B cell (primary cell): Measurements from ENCODE around the gene PDPK1. TPM values are rescaled to one million over a fixed set of nuclear protein-coding genes. Genes with fewer than 3 reads are reported as not detected.

Experiments used
- ATAC-seq: fragments of 200-7000 bp; cut with Tn5 transposase; one replicate; pipeline ENCODE4 v1.10.0; 2021; ENCODE audit warnings: low read depth, mild to moderate bottlenecking, moderate number of reproducible peaks, moderate library complexity
- CTCF ChIA-PET: fragments of 350-600 bp; sonication (Branson Sonifier 250); formaldehyde crosslinking; loops from one replicate; lab custom pipeline; 2021; ENCODE audit warnings: antibody characterized with exemption, inconsistent platforms; lab: Charles Lee
- POLR2A ChIA-PET: fragments of 350-600 bp; sonication (Branson Sonifier 250); formaldehyde crosslinking; loops from one replicate; lab custom pipeline; 2021; ENCODE audit warnings: antibody characterized with exemption; lab: Charles Lee
- DNase-seq: peaks from one replicate; pipeline ENCODE4 v3.0.0; 2013
- H2AFZ ChIP-seq: 2 replicates; pipeline ENCODE4 v1.6.1; 2012; ENCODE audit warnings: mild to moderate bottlenecking, low read depth, low read length; ENCODE audit not compliant: insufficient read depth, poor library complexity, severe bottlenecking
- H3K27ac ChIP-seq, 2 donors: 1 replicate in 1 of 2; 2 replicates in 1 of 2; pipeline ENCODE4 v1.5.1; 2012 to 2013; ENCODE audit warnings: low read length in 2 of 2, mild to moderate bottlenecking in 2 of 2, moderate library complexity in 1 of 2
- H3K27me3 ChIP-seq, 4 experiments: fragments of 200-600 bp in 1 of 4; sonication (generic) in 1 of 4; replicated peaks in 1 of 4; 1 replicate in 2 of 4; 2 replicates in 2 of 4; pipeline versions ENCODE4 v1.6.1 to v1.7.0; 2013 to 2016; ENCODE audit warnings: low read length in 3 of 4, mild to moderate bottlenecking in 2 of 4, mixed read lengths in 1 of 4, moderate library complexity in 1 of 4; ENCODE audit not compliant: insufficient read depth in 4 of 4, control insufficient read depth in 3 of 4; ENCODE audit errors: control extremely low read depth in 1 of 4
- H3K36me3 ChIP-seq, 2 experiments: replicated peaks in 1 of 2; 1 replicate in 1 of 2; 2 replicates in 1 of 2; pipeline versions ENCODE4 v1.6.1 to v1.7.1; 2013; ENCODE audit warnings: low read length in 1 of 2; ENCODE audit not compliant: insufficient read depth in 2 of 2, control insufficient read depth in 1 of 2; ENCODE audit errors: control extremely low read depth in 1 of 2, extremely low read depth in 1 of 2
- H3K4me1 ChIP-seq, 2 donors: fragments of 200-600 bp in 1 of 2; sonication (generic) in 1 of 2; 1 replicate in 1 of 2; 2 replicates in 1 of 2; pipeline versions ENCODE4 v1.5.1 to v1.6.1; 2013 to 2017; ENCODE audit warnings: low read length in 2 of 2; ENCODE audit not compliant: control insufficient read depth in 2 of 2, insufficient read depth in 2 of 2
- H3K4me2 ChIP-seq: replicated peaks from 2 replicates; pipeline ENCODE3; 2012; ENCODE audit warnings: mild to moderate bottlenecking, low read depth, low read length; ENCODE audit not compliant: poor library complexity, severe bottlenecking
- H3K4me3 ChIP-seq, 5 experiments: fragments of 200-600 bp in 1 of 5; sonication (generic) in 1 of 5; 1 replicate in 3 of 5; 2 replicates in 2 of 5; pipeline versions ENCODE4 v1.5.1 to v1.7.0; 2011 to 2016; ENCODE audit warnings: low read length in 4 of 5, mild to moderate bottlenecking in 4 of 5, low read depth in 2 of 5, control low read depth in 1 of 5, moderate library complexity in 1 of 5; ENCODE audit not compliant: insufficient read depth in 1 of 5; ENCODE audit errors: control extremely low read depth in 1 of 5, extremely low read depth in 1 of 5
- H3K79me2 ChIP-seq: fragments of 200-600 bp; sonication (generic); one replicate; pipeline ENCODE4 v1.6.0; 2016; ENCODE audit warnings: low read length; ENCODE audit not compliant: control insufficient read depth, insufficient read depth
- H3K9ac ChIP-seq: fragments of 200-600 bp; sonication (generic); 2 replicates; pipeline ENCODE4 v1.6.1; 2017; ENCODE audit warnings: mild to moderate bottlenecking, low read length, moderate library complexity
- H3K9me3 ChIP-seq, 3 donors: one replicate each; pipeline versions ENCODE4 v1.6.1 to v1.7.1; 2013; ENCODE audit warnings: low read length in 2 of 3; ENCODE audit not compliant: control insufficient read depth in 2 of 3, insufficient read depth in 1 of 3; ENCODE audit errors: control extremely low read depth in 1 of 3
- H4K20me1 ChIP-seq: 2 replicates; pipeline ENCODE4 v1.6.0; 2012; ENCODE audit warnings: mild to moderate bottlenecking, low read length; ENCODE audit not compliant: insufficient read depth, control insufficient read depth, poor library complexity, severe bottlenecking
- H3K27ac Mint-ChIP-seq: one replicate; pipeline ENCODE4 v1.8.0; 2021; ENCODE audit warnings: mixed read lengths
- H3K27me3 Mint-ChIP-seq: one replicate; pipeline ENCODE4 v1.8.0; 2021; ENCODE audit warnings: mixed read lengths
- H3K4me1 Mint-ChIP-seq: one replicate; pipeline ENCODE4 v1.8.0; 2021; ENCODE audit warnings: mixed read lengths
- H3K4me3 Mint-ChIP-seq: one replicate; pipeline ENCODE4 v1.8.0; 2021; ENCODE audit warnings: mixed read lengths
- H3K9me3 Mint-ChIP-seq: one replicate; pipeline ENCODE4 v1.8.0; 2022; ENCODE audit warnings: mixed read lengths; ENCODE audit not compliant: insufficient read depth
- EZH2 ChIP-seq: IDR thresholded peaks from 2 replicates; pipeline ENCODE4 v1.6.1; 2012; ENCODE audit warnings: borderline replicate concordance, low read depth, mild to moderate bottlenecking, moderate library complexity, low read length; ENCODE audit not compliant: insufficient read depth, poor library complexity, severe bottlenecking
- WGBS: methylation state at CpG from one replicate; pipeline ENCODE4 v1.1.5; 2013; ENCODE audit warnings: missing lambda C conversion rate; ENCODE audit not compliant: insufficient coverage; 5-methylcytosine and 5-hydroxymethylcytosine counted together
- intact Hi-C: fragments of 100-400 bp; cut with micrococcal nuclease; formaldehyde crosslinking; loops from one replicate; pipeline ENCODE4 v1.10.0; 2022
- polyA plus RNA-seq: library from polyadenylated mRNA; depleted of rRNA; stranded (reverse); fragments of >200 nt; gene quantifications from 2 replicates; pipeline ENCODE4 v1.2.3, GENCODE V29; 2012
- total RNA-seq, 2 donors: library from RNA; stranded (reverse); fragments of 120-200 nt in 1 of 2; gene quantifications; 1 replicate in 1 of 2; 2 replicates in 1 of 2; pipeline versions ENCODE4 v1.2.3 to v1.2.4, GENCODE V29; 2013 to 2022
- TF ChIP-seq, protein P1 (sequence below): fragments of 200-600 bp; IDR thresholded peaks from one replicate; pipeline ENCODE4 v1.8.0; 2022; ENCODE audit warnings: antibody characterized with exemption, mild to moderate bottlenecking

PDPK1 gene
- total and polyA plus RNA-seq, 2 donors (not counting 1 experiment from before 2014, with no cell fraction given) = 32.5 to 84.1 TPM

DNA sequence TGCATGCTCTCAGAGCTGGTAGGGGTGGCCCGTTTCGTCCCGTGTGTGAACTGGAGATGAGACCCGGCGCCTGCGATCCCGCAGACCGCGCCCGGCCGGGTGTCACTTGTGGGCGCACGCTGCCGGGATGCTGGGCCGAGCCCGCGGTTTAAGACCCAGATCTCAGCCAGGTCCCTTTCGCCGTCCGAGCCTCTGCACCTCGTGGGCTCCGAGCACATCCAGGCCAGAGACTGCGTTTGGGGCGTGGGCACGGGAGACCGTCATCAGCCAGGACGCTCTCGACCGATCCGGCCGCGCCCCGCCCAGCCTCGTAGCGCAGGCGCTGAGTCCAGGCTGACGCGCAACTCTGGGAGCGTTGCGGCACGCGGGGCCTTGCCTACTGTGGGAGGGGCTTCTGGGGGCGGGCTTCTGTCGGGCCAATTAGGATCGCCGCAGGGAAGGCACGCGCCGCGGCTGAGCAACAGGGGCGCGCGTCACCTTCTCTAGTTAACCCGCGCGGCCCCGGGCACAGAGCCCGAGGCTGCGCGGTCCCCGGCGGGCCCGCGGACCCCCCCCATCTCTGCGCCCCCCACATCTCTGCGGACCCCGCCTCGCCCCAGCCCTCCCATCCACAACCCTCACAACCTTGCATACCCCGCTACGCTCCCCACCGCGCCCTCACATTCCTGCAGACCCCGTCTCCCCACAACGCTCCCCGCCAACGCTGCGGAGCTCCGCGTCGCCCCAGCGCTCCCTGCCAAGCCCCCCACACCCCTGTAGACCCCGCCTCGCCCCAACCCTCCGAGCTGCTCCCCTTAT, 5.9 kb upstream of the PDPK1 start:
- TF ChIP-seq EZH2 = no peak
- TF ChIP-seq, protein P1, sequence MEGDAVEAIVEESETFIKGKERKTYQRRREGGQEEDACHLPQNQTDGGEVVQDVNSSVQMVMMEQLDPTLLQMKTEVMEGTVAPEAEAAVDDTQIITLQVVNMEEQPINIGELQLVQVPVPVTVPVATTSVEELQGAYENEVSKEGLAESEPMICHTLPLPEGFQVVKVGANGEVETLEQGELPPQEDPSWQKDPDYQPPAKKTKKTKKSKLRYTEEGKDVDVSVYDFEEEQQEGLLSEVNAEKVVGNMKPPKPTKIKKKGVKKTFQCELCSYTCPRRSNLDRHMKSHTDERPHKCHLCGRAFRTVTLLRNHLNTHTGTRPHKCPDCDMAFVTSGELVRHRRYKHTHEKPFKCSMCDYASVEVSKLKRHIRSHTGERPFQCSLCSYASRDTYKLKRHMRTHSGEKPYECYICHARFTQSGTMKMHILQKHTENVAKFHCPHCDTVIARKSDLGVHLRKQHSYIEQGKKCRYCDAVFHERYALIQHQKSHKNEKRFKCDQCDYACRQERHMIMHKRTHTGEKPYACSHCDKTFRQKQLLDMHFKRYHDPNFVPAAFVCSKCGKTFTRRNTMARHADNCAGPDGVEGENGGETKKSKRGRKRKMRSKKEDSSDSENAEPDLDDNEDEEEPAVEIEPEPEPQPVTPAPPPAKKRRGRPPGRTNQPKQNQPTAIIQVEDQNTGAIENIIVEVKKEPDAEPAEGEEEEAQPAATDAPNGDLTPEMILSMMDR = no peak
- H3K79me2 ChIP-seq = peaks cover 34% of the 10 kb centered on the region
- Mint-ChIP-seq H3K27ac (peak overlapping the region; percentile 97), H3K4me1 (peaks cover 21% of the 10 kb centered on the region), H3K9me3 (no peaks in the 10 kb centered on the region), H3K4me3 (peak overlapping the region; percentile 94), H3K27me3 (no peaks in the 10 kb centered on the region)
- H3K4me3 ChIP-seq = peak overlapping the region in 4 of 5 experiments; percentile 80 to 93 (median 88)
- ChIA-PET CTCF (interaction anchor here (0.9 to 2.0 kb wide), 5 partner anchors 10 to 31 kb away, joined by 3 to 11 read pairs (median 6); partner anchors contain the start of gene AMDHD2), POLR2A (interaction anchor here (0.6 to 3.4 kb wide), 8 partner anchors 11 to 376 kb away, joined by 3 to 66 read pairs (median 6); partner anchors contain the start of genes AMDHD2, ATP6V0C and TRAF7)
- intact Hi-C loops = loop anchor here (1.0 kb wide), 2 partner anchors 12 to 19 kb away; partner anchors contain the start of genes AMDHD2 and ATP6V0C
- H3K9me3 ChIP-seq = no peaks in the 10 kb centered on the region
- ATAC-seq (peak; percentile 93), DNase-seq (peak; percentile 98)
- no peaks in the 10 kb centered on the region for H3K27me3 ChIP-seq
- peaks cover 8 to 26% of the 10 kb centered on the region in 2 donors for H3K4me1 ChIP-seq
- H3K27ac ChIP-seq = peak overlapping the region; percentile 96 to 100
- peaks cover 0 to 30% of the 10 kb centered on the region in 2 experiments for H3K36me3 ChIP-seq
- H3K4me2 ChIP-seq = peak overlapping the region; percentile 98
- H2AFZ ChIP-seq = peak overlapping the region; percentile 32
- peak overlapping the region; percentile 81 for H3K9ac ChIP-seq
- H4K20me1 ChIP-seq = peaks cover 14% of the 10 kb centered on the region
- WGBS = under 1% methylated on average over 82 of the region's 84 CpGs
